ENCODE results near the gene BARD1. TPM values are rescaled to one million over a fixed set of nuclear protein-coding genes. Genes with fewer than 3 reads are reported as not detected.
"Not testable (repeated sequence)": the region's sequence is repeated elsewhere in the genome, so short reads cannot be mapped to it uniquely, and the experiment has no call there.

The BARD1 gene
- polyA plus RNA-seq, 3 donors = 16.3 to 18.6 (median 17.3) TPM

- not testable (repeated sequence) for DNase-seq (ENCODE audit: extremely low read depth in 1 of 11, low read depth in 9 of 11, low spot score in 4 of 11)
Observed at GRCh38 chr2:214783181-214783580, 26.3 kb downstream of the BARD1 start.

- no peak for DNase-seq (ENCODE audit: extremely low read depth in 1 of 11, low read depth in 9 of 11, low spot score in 4 of 11)
Observed at GRCh38 chr2:214782671-214783070, 26.8 kb downstream of the BARD1 start.

- no peak for DNase-seq (ENCODE audit: extremely low read depth in 1 of 11, low read depth in 9 of 11, low spot score in 4 of 11)
Observed at GRCh38 chr2:214781226-214781625, 28.3 kb downstream of the BARD1 start.

GRCh38 chr2:214775971-214776370 lies 33.5 kb downstream of the BARD1 start:
- no peak for DNase-seq (ENCODE audit: extremely low read depth in 1 of 11, low read depth in 9 of 11, low spot score in 4 of 11)

- DNase-seq (ENCODE audit: extremely low read depth in 1 of 11, low read depth in 9 of 11, low spot score in 4 of 11) = no peak
Observed at GRCh38 chr2:214774108-214774507, 35.4 kb downstream of the BARD1 start.

- no peak for DNase-seq (ENCODE audit: extremely low read depth in 1 of 11, low read depth in 9 of 11, low spot score in 4 of 11)
Observed at GRCh38 chr2:214772443-214773015, 37.0 kb downstream of the BARD1 start.

GRCh38 chr2:214765180-214765579 lies 44.3 kb downstream of the BARD1 start:
- no peak for DNase-seq (ENCODE audit: extremely low read depth in 1 of 11, low read depth in 9 of 11, low spot score in 4 of 11)

GRCh38 chr2:214753455-214753854 lies 56.0 kb downstream of the BARD1 start:
- no peak for DNase-seq (ENCODE audit: extremely low read depth in 1 of 11, low read depth in 9 of 11, low spot score in 4 of 11)

GRCh38 chr2:214750529-214750928 lies 59.0 kb downstream of the BARD1 start:
- no peak for DNase-seq (ENCODE audit: extremely low read depth in 1 of 11, low read depth in 9 of 11, low spot score in 4 of 11)

GRCh38 chr2:214747992-214748391 lies 61.5 kb downstream of the BARD1 start:
- DNase-seq (ENCODE audit: extremely low read depth in 1 of 11, low read depth in 9 of 11, low spot score in 4 of 11) = no peak

GRCh38 chr2:214742119-214742518 lies 67.4 kb downstream of the BARD1 start:
- no peak for DNase-seq (ENCODE audit: extremely low read depth in 1 of 11, low read depth in 9 of 11, low spot score in 4 of 11)

- DNase-seq (ENCODE audit: extremely low read depth in 1 of 11, low read depth in 9 of 11, low spot score in 4 of 11) = no peak
Observed at GRCh38 chr2:214740867-214741395, 68.6 kb downstream of the BARD1 start.

GRCh38 chr2:214737188-214737587 lies 72.3 kb downstream of the BARD1 start:
- no peak for DNase-seq (ENCODE audit: extremely low read depth in 1 of 11, low read depth in 9 of 11, low spot score in 4 of 11)

- DNase-seq (ENCODE audit: extremely low read depth in 1 of 11, low read depth in 9 of 11, low spot score in 4 of 11) = no peak
Observed at GRCh38 chr2:214730800-214731407, 78.6 kb downstream of the BARD1 start.

- DNase-seq (ENCODE audit: extremely low read depth in 1 of 11, low read depth in 9 of 11, low spot score in 4 of 11) = no peak
Observed at GRCh38 chr2:214730248-214730647, 79.2 kb downstream of the BARD1 start.

- no peak for DNase-seq (ENCODE audit: extremely low read depth in 1 of 11, low read depth in 9 of 11, low spot score in 4 of 11)
Observed at GRCh38 chr2:214724741-214725140, 84.7 kb downstream of the BARD1 start.

- not testable (repeated sequence) for DNase-seq (ENCODE audit: extremely low read depth in 1 of 11, low read depth in 9 of 11, low spot score in 4 of 11)
Observed at GRCh38 chr2:214717837-214718236, 91.6 kb downstream of the BARD1 start.

- DNase-seq (ENCODE audit: extremely low read depth in 1 of 11, low read depth in 9 of 11, low spot score in 4 of 11) = no peak
Observed at GRCh38 chr2:214716811-214717560, 92.5 kb downstream of the BARD1 start.

GRCh38 chr2:214715025-214715424 lies 94.5 kb downstream of the BARD1 start:
- no peak for DNase-seq (ENCODE audit: extremely low read depth in 1 of 11, low read depth in 9 of 11, low spot score in 4 of 11)

All from renal cortex interstitium (tissue), 11 donors.